GM21390 (cell line): ENCODE results near the gene RAP1GAP2.

ENCODE experiments used
- ATAC-seq: cut with Tn5 transposase; IDR thresholded peaks from one replicate; pipeline ENCODE4 v1.9.1; 2021; ENCODE audit not compliant: unreplicated experiment

Gene RAP1GAP2

DNA sequence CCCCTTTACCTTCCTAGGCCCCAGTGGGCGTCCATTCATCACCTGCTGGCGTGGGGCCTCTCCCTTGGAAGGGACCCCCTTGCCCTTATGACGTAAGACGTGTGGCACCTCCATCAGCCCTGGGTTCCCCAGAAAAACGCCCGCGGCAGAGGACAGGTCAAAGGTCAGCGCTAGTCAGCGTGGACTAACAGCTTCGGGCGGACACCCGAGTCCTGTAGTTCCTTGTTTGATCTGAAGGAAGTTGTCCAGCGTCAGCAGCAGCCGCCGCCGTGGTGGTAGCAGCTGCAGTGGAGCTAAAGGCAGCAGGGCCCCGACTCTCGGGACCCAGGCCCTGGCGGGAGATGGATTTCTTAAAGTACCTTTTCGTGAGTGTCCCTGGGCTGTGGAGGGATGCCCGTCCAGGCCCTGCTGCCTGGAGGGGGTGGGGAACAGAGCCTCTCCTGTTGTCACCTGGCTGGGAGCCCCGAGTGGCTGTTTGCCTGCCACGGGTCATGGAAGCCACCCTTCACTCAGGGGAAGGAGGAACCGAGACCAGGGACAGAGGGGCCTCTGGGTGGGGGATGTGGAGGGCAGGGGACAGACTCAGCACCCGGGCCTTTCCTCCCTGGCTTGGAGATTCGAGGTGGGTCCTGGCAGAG, 143.6 kb downstream of the RAP1GAP2 start:
- ATAC-seq = no peak

DNA sequence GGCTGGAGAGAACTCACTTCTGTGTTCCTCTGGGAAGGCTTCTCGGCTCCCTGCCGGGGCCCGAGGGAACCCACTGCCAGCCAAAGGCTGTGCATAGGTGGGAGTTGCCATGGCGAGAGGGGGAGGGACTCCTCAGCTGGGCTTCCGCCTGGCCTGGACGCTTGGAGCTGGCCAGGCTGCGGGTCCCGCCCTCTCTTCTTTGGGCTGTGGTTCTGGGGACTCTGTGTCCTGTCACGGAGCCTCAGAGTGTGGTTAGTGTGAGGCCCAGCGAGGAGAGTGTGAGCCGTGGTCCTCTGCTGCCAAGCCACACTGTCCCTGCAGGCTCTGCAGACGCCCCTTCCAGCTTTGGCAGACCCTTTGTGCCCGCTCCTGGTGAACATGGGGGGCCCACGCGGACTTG, 144.1 kb downstream of the RAP1GAP2 start:
- no peak for ATAC-seq

DNA sequence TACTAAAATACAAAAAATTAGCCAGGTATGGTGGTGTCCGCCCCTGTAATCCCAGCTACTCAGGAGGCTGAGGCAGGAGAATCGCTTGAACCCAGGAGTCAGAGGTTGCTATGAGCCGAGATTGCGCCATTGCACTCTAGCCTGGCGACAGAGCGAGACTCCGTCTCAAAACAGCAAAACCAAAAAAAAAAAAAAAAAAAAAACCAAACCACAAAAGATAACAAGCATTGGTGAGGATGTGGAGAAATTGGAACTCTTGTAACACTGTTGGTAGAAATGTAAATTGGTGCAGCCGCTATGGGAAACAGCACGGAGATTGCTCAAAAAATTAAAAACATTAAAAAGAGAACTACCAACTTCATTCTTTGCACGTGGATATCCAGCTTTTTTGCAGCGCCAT, 147.7 kb downstream of the RAP1GAP2 start:
- ATAC-seq = no peak

DNA sequence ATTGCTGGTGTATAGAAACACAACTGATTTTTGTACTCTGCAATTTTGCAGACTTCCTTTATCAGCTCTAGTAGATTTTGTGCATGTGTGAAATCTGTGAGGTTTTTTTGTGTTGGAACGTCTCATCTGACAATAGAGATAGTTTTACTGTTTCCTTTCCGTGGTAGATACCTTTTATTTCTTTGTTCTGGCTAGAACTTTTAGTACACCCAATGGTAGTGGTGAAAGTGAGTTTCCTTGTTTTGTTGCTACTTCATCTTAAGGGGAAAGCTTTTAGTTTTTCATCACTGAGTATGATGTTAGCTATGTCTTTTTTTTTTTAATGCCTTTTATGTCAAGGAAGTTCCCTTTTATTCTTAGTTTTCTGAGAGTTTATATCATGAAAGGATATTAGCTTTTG, 149.1 kb downstream of the RAP1GAP2 start:
- no peak for ATAC-seq

DNA sequence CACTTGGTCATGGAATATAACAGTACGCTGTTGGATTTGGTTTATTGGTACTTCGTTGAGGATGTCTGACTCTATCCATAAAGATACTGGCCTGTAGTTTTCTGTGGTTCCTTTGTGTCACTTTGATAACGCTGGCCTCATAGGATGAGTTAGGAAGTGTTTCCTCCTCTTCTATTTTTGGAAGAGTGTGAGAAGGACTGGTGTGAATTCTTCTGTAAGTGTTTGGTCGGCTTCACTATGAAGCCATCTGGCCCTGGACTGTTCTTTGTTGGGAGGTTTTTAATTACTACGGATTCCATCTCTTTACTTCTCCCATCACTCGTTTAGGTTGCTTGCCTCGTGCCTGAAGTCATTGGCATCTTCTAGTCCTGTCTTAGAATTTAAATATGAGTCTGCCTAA, 149.9 kb downstream of the RAP1GAP2 start:
- ATAC-seq = no peak

DNA sequence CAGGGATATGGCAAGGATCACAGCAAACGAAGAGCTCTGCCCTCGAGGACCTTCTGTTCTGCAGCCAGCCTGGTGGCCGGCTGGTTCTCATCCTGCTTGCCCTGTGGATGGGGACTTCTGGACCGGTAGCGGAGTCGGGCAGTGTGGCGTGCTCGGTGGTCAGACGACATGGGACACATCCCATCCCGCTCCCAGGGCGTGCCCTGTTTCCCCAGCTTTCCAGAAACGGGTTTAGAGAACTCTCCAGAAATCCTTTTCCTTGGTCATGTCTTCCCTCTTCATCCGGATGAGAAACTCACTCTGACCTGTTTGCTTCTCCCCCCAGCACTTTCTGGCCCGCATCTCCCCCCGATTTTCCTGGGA, 151.3 kb downstream of the RAP1GAP2 start:
- no peak for ATAC-seq

DNA sequence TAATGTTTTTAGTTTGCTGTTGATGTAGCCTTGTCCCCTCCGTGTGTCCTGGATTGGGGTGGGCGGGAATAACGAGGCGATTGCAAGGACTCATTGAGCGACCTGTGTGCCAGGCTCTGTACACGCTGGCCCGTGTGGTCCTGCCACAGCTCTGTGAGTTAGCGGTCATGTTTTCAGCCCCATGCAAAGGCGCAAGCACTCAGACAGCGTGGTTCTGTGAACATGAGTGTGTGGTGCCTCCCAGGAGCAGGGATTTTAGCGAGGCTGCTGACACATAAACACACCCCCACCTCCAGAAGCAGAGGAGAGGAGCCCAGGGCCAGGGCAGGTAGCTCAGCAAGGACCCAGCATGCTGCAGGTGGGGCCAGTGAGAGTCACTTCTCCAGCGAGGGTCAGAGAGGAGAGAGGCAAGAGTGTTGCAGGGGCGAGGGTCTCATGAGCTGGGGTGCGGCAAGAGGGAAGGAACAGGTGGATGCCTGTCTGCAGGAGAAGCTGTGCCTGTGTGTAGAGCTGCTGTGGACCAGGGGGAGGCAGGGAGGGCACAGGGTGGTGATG, 151.8 kb downstream of the RAP1GAP2 start:
- ATAC-seq = no peak

DNA sequence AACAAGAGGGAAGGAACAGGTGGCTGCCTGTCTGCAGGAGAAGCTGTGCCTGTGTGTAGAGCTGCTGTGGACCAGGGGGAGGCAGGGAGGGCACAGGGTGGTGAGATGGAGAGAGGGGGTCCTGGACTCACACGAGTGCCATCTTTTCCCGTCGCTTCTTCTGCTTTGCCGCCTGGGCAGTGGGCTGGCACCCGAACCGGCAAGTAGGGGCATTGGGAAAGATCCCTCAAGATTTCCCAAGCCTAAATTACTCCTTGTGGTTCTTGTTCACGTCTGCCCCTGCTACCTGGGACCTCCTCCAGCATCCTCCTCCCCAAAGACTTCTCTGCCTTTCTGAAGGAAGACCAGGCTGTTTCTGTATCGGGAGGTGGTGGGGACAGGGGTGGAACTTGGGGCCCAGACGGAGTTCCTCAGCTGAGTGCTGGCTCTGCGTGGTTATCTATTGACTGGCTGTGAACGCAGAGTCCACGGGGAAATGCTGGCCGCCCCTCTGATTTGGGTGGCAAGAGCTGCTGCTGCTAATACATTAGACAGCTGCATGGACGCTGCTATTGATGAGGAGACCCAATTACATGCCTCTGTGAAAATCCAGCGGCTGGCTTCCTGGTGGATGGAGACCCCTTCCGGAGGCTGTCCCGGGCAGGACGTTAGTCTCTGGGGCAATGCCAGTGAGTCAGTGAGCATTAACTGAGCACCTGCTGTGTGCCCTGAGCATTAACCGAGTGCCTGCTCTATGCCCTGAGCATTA, 152.7 kb downstream of the RAP1GAP2 start:
- ATAC-seq = no peak

DNA sequence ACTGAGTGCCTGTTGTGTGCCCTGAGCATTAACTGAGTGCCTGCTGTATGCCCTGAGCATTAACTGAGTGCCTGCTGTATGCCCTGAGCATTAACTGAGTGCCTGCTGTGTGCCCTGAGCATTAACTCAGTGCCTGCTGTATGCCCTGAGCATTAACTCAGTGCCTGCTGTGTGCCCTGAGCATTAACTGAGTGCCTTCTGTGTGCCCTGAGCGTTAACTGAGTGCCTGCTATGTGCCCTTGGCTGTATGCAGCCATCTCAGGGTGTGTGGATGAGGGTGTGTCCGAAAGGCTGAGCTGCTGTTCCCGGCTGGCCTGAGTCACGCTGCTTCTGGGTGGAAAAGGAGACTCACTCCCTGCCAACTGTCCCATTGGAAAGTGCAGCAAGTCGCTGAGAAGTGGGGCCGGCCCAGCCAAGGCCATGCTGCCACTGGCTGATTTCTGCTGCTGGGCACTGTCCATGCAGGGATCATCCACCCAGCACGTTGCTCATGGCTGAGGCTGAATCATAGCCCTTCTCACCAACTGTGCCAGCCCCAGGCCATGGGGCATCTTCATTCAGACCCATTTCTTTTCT, 153.3 kb downstream of the RAP1GAP2 start:
- no peak for ATAC-seq

DNA sequence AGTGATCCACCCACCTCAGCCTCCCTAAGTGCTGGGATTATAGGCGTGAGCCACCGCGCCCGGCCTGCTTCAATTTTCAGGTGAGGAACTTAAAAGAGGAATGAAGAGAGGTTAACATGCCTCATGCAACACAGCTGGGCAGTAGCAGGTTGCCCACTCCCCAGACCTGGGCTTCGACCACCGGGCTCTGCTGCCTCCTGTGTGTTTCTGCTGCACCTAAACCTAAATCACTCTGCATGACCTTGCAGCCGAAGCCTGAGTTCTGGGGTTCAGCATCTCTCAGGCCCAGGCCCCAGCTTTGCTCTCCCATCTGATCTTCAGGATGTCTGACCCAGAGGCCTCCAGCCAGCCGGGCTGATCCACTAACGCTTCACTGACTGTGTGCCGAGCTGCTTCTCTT, 154.6 kb downstream of the RAP1GAP2 start:
- ATAC-seq = no peak

DNA sequence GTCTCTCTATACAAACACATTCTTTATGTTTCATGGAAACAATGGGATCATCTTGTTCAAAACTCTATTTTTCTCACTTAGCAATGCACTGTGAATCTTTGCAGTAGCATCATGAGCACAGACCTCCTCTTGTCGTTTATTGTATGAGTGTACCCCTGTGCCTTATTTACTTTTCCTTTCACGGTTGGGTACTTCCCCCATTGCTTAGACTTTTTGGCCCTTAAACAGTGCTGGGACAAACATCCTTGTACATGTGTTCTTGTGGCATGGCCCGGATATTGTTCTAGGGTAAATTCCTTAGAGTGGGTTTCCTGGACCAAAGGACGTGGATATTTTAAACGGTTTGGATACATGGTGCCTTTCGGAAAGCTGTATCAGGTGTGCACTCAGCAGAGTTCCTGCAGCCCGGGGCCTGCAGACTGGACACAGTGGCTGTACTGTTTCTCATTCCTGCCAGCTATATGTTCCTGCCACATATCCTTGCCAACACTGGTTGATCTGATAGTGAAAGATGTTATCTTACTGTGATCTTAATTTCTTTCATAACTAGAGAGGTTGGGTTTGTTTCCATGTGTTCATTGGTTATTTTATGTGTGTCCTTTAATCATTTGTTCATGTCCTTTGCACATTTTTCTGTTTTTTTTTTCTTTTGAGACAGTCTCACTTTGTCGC, 156.1 kb downstream of the RAP1GAP2 start:
- no peak for ATAC-seq

DNA sequence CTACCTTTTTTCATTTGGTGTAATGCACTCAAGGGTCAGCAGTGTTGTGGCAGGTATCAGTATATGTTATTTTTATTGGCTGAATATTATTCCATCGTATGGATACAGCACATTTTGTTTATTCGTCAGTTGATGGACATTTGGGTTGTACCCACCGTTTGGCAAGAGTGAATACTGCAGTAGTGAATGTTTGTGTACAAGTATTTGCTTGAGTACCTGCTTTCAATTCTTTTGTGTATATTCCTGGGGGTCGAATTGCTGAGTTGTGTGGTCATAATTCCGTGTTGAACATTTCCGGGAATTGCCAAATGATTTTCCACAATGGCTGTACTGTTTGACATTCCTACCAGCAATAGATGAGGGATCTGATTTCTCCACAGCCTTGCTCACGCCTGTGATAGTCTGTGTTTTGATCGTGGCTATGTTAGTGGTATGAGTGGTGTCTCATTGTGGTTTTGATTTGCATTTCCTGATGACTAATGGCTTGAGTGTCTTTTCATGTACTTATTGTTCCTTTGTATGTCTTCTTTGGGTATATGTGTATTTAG, 158.7 kb downstream of the RAP1GAP2 start:
- ATAC-seq = no peak

DNA sequence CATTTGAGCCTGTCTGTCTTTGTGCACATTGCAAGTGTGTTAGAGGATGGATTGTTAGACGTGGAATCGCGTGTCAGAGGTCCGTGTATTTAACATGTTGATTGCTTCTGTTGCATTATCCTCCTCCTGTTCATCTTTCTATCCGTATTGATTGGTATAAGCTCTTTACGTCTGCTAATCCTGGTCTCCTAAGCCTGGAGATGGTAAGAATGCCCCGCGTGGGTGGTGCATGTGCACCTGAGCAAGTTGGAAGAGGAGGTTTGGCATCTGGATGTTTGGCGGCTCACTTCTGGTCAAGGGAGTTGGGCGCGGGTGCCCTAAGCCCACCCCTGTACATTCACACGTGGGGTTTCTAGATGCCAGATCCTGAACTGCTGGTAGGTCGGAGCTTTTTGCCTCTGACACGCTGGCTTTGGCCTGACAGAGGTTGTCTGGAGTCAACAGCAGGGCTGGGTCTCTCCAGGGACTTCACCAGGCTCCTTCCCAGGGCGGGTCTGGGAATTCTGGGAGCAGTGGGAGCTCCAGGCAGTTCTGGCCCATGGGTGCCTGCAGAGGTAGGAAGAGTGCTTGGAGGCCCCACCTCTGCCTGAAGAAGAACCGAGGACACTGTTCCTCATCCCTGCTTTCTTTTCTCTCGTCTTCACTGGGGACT, 159.8 kb downstream of the RAP1GAP2 start:
- ATAC-seq = no peak

DNA sequence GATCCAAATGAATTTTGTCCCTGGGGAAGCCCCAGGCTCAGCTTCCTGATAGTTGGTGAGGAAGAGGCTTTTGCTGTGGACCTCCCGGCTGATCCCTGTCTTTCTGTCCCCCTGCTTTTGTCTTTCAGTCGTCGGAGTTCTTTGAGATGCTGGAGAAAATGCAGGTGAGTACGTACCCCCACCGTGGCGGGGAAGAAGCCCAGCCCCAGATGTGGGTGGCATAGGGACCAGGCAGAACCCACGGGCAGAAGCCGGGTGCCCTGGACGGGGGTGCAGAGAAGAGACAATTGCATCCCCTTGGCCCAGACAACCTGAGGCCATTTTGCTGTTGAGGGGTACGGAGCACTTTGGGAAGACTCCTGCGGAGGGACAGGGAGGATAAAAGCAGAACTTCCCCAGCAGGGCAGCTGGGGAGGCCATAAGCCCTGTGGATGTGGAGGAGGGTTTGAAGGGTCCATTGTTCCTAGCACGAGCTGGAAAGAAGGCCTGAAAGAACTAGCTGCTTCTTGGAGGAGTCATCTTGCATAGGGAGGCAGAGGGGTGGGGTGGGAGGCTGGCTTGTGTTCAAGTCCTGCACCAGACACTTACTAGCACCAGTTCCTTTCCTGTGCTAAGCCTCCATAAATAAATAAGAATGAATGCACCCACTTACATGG, 161.5 kb downstream of the RAP1GAP2 start:
- ATAC-seq = no peak

DNA sequence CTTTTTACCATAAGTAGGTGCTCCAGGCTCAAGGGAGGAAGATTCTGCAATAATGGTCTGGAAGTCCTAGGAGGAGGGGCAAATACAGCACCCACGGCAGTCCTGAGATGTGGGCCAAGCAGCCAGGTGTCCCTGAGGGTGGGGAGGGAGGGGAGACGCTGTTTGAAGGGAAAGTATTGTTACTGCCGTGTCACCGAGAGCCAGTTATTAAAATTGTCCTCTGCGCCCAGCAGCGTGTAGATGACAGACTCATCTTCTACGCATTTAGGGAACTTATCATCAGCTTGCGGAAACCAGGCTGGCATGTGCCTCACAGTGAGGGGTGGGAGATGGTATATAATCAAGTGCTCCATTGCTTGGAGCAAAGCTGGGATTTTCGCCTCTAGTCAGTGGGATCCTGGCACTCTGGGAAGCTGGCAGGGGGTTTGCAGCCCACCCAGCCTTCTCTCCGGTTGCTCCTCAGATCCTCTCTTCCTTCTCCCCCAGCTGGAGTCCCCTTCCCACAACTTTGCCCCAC, 162.5 kb downstream of the RAP1GAP2 start:
- ATAC-seq = no peak

DNA sequence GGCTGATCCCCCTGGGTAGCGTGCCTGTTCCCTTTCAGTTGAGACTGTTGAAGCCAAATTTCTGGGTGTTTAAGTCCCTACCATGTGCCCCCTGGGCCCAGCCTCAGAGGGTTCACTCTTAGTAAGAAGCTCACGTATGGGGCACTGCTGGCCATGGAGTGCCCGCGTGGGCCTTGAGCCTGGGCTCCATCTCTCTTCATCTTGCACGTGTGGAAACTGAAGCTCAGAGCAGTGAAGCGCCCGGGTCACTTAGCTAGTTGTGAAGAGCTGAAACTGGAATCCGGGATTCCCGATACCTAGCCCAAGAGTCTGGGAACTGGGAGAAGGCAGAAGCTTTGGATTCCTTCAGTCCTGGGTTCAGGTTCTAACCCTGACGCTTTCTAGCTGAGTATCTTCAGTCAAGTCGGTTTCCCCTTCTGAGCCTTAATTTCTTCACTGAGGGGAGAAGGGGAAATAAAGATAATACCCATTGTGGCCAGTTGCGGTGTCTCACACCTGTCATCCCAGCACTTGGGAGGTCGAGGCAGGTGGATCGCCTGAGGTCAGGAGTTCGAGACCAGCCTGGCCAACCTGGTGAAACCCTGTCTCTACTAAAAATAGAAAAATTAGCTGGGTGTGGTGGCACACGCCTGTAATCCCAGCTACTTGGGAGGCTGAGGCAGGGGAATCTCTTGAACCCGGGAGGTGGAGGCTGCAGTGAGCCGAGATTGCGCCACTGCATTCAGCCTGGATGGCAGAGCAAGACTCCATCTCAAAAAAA, 163.3 kb downstream of the RAP1GAP2 start:
- ATAC-seq = no peak

DNA sequence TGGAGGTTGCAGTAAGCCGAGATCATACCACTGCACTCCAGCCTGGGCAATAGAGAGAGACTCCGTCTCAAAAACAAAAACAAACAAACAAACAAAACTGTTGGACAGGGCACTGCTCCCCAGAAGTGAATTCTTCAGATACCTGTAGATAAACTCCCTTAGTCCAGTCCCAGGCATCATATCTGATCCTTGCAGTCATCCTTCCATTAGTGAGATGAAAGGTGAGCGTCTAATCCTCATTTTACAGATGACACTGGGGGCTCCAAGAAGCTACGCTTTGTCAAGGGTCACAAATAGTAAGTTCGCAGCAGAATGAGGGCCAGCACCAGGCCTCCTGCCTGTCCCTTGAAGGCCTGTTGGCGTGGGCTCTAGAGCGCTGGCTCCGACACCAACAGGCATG, 165.2 kb downstream of the RAP1GAP2 start:
- ATAC-seq = no peak

DNA sequence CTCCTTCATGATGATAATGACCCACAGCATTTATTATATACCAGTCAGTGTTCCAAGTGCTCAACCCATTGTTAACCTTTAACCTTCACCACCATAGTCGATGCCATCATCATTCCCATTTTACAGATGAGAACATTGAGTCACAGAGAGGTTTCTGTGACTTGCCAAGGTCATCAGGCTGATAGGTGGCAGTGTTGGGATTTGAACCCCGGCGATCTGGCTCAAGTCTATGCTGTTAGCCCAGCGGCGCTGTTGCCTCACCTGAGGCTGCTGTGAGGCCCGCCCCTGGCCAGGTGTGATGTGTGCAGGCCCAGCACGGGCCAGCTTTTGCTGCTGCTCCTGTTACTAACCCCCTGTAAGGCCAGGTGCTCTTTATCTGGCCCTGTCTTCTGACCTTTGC, 166.0 kb downstream of the RAP1GAP2 start:
- no peak for ATAC-seq

DNA sequence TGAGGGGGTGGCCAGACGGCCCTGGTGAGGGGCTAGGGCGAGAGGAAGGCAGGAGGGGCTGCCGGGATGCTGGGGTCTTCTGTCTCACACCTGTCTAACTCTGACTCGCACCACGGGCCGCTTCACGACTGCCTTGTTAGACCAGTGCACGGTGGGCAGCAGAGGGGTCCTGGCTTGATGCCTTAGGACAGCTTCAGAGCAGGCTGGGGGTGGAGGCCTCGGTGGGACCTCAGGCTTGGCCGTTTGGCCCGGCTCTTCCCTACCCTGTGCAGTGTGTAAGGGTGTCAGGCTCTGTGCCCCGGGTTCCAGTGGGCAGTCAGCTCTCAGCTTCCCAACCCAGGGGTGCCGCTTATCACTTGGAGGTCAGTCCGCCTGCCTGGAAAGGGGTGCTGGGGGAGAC, 166.5 kb downstream of the RAP1GAP2 start:
- ATAC-seq = no peak
